ENCODE measurements around the gene SLX4IP. TPM values are rescaled to one million over a fixed set of nuclear protein-coding genes. Genes with fewer than 3 reads are reported as not detected.

SLX4IP gene
- polyA plus RNA-seq, 4 donors, result 1.6 to 7.1 (median 2.5) TPM

- no peak overlapping the region for H3K4me3 ChIP-seq (ENCODE audit: low read depth in 1 of 3, low read length in 3 of 3)
- DNase-seq (no peak), FAIRE-seq (no peak)
- H3K9me3 ChIP-seq (ENCODE audit: control insufficient read depth in 2 of 2, insufficient read depth in 1 of 2, low read depth in 1 of 2, low read length in 1 of 2), result no peaks in the 10 kb centered on the region
- no peaks in the 10 kb centered on the region for H3K27me3 ChIP-seq (ENCODE audit: control insufficient read depth in 3 of 3, insufficient read depth in 3 of 3, low read length in 3 of 3)
- peaks cover 0 to 2% (median 0%) of the 10 kb centered on the region in 3 donors for H3K36me3 ChIP-seq (ENCODE audit: control insufficient read depth in 3 of 3, insufficient read depth in 2 of 3, low read depth in 1 of 3, low read length in 3 of 3)
- 69 to 82% (median 75%) methylated on average over 4 of the region's 4 CpGs for WGBS, 3 donors
- no peaks in the 10 kb centered on the region for H3K4me1 ChIP-seq (ENCODE audit: control insufficient read depth in 3 of 3, insufficient read depth in 2 of 3, low read depth in 1 of 3, low read length in 2 of 3)
- H3K27ac ChIP-seq (ENCODE audit: low read depth in 1 of 3, low read length in 2 of 3), result no peak overlapping the region
Measured at GRCh38 chr20:10602221-10602871, 167.2 kb downstream of the SLX4IP start.

GRCh38 chr20:10603378-10603777, 168.3 kb downstream of the SLX4IP start:
- FAIRE-seq, result no peak
- Histone ChIP-seq H3K9me3 (ENCODE audit: control insufficient read depth in 2 of 2, insufficient read depth in 1 of 2, low read depth in 1 of 2, low read length in 1 of 2) (no peaks in the 10 kb centered on the region), H3K27ac (ENCODE audit: low read depth in 1 of 3, low read length in 2 of 3) (peak overlapping the region in 1 of 3 donors; percentile 3), H3K27me3 (ENCODE audit: control insufficient read depth in 3 of 3, insufficient read depth in 3 of 3, low read length in 3 of 3) (no peaks in the 10 kb centered on the region), H3K4me1 (ENCODE audit: control insufficient read depth in 3 of 3, insufficient read depth in 2 of 3, low read depth in 1 of 3, low read length in 2 of 3) (no peaks in the 10 kb centered on the region), H3K36me3 (ENCODE audit: control insufficient read depth in 3 of 3, insufficient read depth in 2 of 3, low read depth in 1 of 3, low read length in 3 of 3) (peaks cover 0 to 2% (median 0%) of the 10 kb centered on the region in 3 donors), H3K4me3 (ENCODE audit: low read depth in 1 of 3, low read length in 3 of 3) (no peak overlapping the region)
- 76 to 86% (median 82%) methylated on average over 4 of the region's 4 CpGs for WGBS, 3 donors
- no peak for DNase-seq

- Histone ChIP-seq H3K36me3 (ENCODE audit: control insufficient read depth in 3 of 3, insufficient read depth in 2 of 3, low read depth in 1 of 3, low read length in 3 of 3) (peaks cover 0 to 4% (median 0%) of the 10 kb centered on the region in 3 donors), H3K27me3 (ENCODE audit: control insufficient read depth in 3 of 3, insufficient read depth in 3 of 3, low read length in 3 of 3) (no peaks in the 10 kb centered on the region), H3K4me1 (ENCODE audit: control insufficient read depth in 3 of 3, insufficient read depth in 2 of 3, low read depth in 1 of 3, low read length in 2 of 3) (no peaks in the 10 kb centered on the region), H3K9me3 (ENCODE audit: control insufficient read depth in 2 of 2, insufficient read depth in 1 of 2, low read depth in 1 of 2, low read length in 1 of 2) (no peaks in the 10 kb centered on the region), H3K4me3 (ENCODE audit: low read depth in 1 of 3, low read length in 3 of 3) (no peak overlapping the region), H3K27ac (ENCODE audit: low read depth in 1 of 3, low read length in 2 of 3) (peak overlapping the region in 2 of 3 donors; percentile 8 to 68)
- DNase-seq (no peak), FAIRE-seq (no peak)
- WGBS, 3 donors, result 81 to 93% (median 92%) methylated on average over 8 of the region's 8 CpGs
Measured at GRCh38 chr20:10603971-10604864, 169.1 kb downstream of the SLX4IP start.

GRCh38 chr20:10604865-10605440, 169.8 kb downstream of the SLX4IP start:
- no peaks in the 10 kb centered on the region for H3K9me3 ChIP-seq (ENCODE audit: control insufficient read depth in 2 of 2, insufficient read depth in 1 of 2, low read depth in 1 of 2, low read length in 1 of 2)
- no peak overlapping the region for H3K4me3 ChIP-seq (ENCODE audit: low read depth in 1 of 3, low read length in 3 of 3)
- WGBS, 3 donors, result 86 to 93% (median 93%) methylated on average over 2 of the region's 2 CpGs
- peak overlapping the region in 1 of 3 donors; percentile 52 for H3K27ac ChIP-seq (ENCODE audit: low read depth in 1 of 3, low read length in 2 of 3)
- no peak for DNase-seq
- FAIRE-seq, result no peak
- no peaks in the 10 kb centered on the region for H3K4me1 ChIP-seq (ENCODE audit: control insufficient read depth in 3 of 3, insufficient read depth in 2 of 3, low read depth in 1 of 3, low read length in 2 of 3)
- H3K36me3 ChIP-seq (ENCODE audit: control insufficient read depth in 3 of 3, insufficient read depth in 2 of 3, low read depth in 1 of 3, low read length in 3 of 3), result peaks cover 0 to 4% (median 0%) of the 10 kb centered on the region in 3 donors
- H3K27me3 ChIP-seq (ENCODE audit: control insufficient read depth in 3 of 3, insufficient read depth in 3 of 3, low read length in 3 of 3), result no peaks in the 10 kb centered on the region

GRCh38 chr20:10605547-10606195, 170.6 kb downstream of the SLX4IP start:
- no peak overlapping the region for H3K4me3 ChIP-seq (ENCODE audit: low read depth in 1 of 3, low read length in 3 of 3)
- H3K27ac ChIP-seq (ENCODE audit: low read depth in 1 of 3, low read length in 2 of 3), result peak overlapping the region in 1 of 3 donors; percentile 52
- H3K36me3 ChIP-seq (ENCODE audit: control insufficient read depth in 3 of 3, insufficient read depth in 2 of 3, low read depth in 1 of 3, low read length in 3 of 3), result peaks cover 0 to 7% (median 0%) of the 10 kb centered on the region in 3 donors
- 87 to 95% (median 94%) methylated on average over 3 of the region's 3 CpGs for WGBS, 3 donors
- DNase-seq (no peak), FAIRE-seq (no peak)
- no peaks in the 10 kb centered on the region for H3K4me1 ChIP-seq (ENCODE audit: control insufficient read depth in 3 of 3, insufficient read depth in 2 of 3, low read depth in 1 of 3, low read length in 2 of 3)
- no peaks in the 10 kb centered on the region for H3K27me3 ChIP-seq (ENCODE audit: control insufficient read depth in 3 of 3, insufficient read depth in 3 of 3, low read length in 3 of 3)
- no peaks in the 10 kb centered on the region for H3K9me3 ChIP-seq (ENCODE audit: control insufficient read depth in 2 of 2, insufficient read depth in 1 of 2, low read depth in 1 of 2, low read length in 1 of 2)

- Histone ChIP-seq H3K36me3 (ENCODE audit: control insufficient read depth in 3 of 3, insufficient read depth in 2 of 3, low read depth in 1 of 3, low read length in 3 of 3) (peaks cover 0 to 7% (median 0%) of the 10 kb centered on the region in 3 donors), H3K4me3 (ENCODE audit: low read depth in 1 of 3, low read length in 3 of 3) (no peak overlapping the region), H3K27me3 (ENCODE audit: control insufficient read depth in 3 of 3, insufficient read depth in 3 of 3, low read length in 3 of 3) (no peaks in the 10 kb centered on the region), H3K27ac (ENCODE audit: low read depth in 1 of 3, low read length in 2 of 3) (peak overlapping the region in 1 of 3 donors; percentile 53), H3K4me1 (ENCODE audit: control insufficient read depth in 3 of 3, insufficient read depth in 2 of 3, low read depth in 1 of 3, low read length in 2 of 3) (no peaks in the 10 kb centered on the region), H3K9me3 (ENCODE audit: control insufficient read depth in 2 of 2, insufficient read depth in 1 of 2, low read depth in 1 of 2, low read length in 1 of 2) (no peaks in the 10 kb centered on the region)
- FAIRE-seq, result no peak
- no peak for DNase-seq
- WGBS, 3 donors, result 84 to 96% (median 92%) methylated on average over 2 of the region's 2 CpGs
Measured at GRCh38 chr20:10609276-10609675, 174.2 kb downstream of the SLX4IP start.

GRCh38 chr20:10609770-10610169, 174.7 kb downstream of the SLX4IP start:
- H3K27me3 ChIP-seq (ENCODE audit: control insufficient read depth in 3 of 3, insufficient read depth in 3 of 3, low read length in 3 of 3), result no peaks in the 10 kb centered on the region
- H3K27ac ChIP-seq (ENCODE audit: low read depth in 1 of 3, low read length in 2 of 3), result peak overlapping the region in 1 of 3 donors; percentile 53

GRCh38 chr20:10610251-10610650, 175.1 kb downstream of the SLX4IP start:
- Histone ChIP-seq H3K27me3 (ENCODE audit: control insufficient read depth in 3 of 3, insufficient read depth in 3 of 3, low read length in 3 of 3) (no peaks in the 10 kb centered on the region), H3K36me3 (ENCODE audit: control insufficient read depth in 3 of 3, insufficient read depth in 2 of 3, low read depth in 1 of 3, low read length in 3 of 3) (peaks cover 0 to 5% (median 0%) of the 10 kb centered on the region in 3 donors), H3K27ac (ENCODE audit: low read depth in 1 of 3, low read length in 2 of 3) (no peak overlapping the region), H3K4me1 (ENCODE audit: control insufficient read depth in 3 of 3, insufficient read depth in 2 of 3, low read depth in 1 of 3, low read length in 2 of 3) (no peaks in the 10 kb centered on the region), H3K9me3 (ENCODE audit: control insufficient read depth in 2 of 2, insufficient read depth in 1 of 2, low read depth in 1 of 2, low read length in 1 of 2) (no peaks in the 10 kb centered on the region), H3K4me3 (ENCODE audit: low read depth in 1 of 3, low read length in 3 of 3) (no peak overlapping the region)
- 69 to 84% (median 77%) methylated on average over 5 of the region's 5 CpGs for WGBS, 3 donors
- DNase-seq (no peak), FAIRE-seq (no peak)

More at GRCh38 chr20:10609770-10610169, 174.7 kb downstream of the SLX4IP start:
- DNase-seq (no peak), FAIRE-seq (no peak)
- no peak overlapping the region for H3K4me3 ChIP-seq (ENCODE audit: low read depth in 1 of 3, low read length in 3 of 3)
- H3K4me1 ChIP-seq (ENCODE audit: control insufficient read depth in 3 of 3, insufficient read depth in 2 of 3, low read depth in 1 of 3, low read length in 2 of 3), result no peaks in the 10 kb centered on the region
- peaks cover 0 to 5% (median 0%) of the 10 kb centered on the region in 3 donors for H3K36me3 ChIP-seq (ENCODE audit: control insufficient read depth in 3 of 3, insufficient read depth in 2 of 3, low read depth in 1 of 3, low read length in 3 of 3)
- H3K9me3 ChIP-seq (ENCODE audit: control insufficient read depth in 2 of 2, insufficient read depth in 1 of 2, low read depth in 1 of 2, low read length in 1 of 2), result no peaks in the 10 kb centered on the region

Measured in small intestine (tissue), 7 donors.